HEK293 (cell line): Measurements from ENCODE around the gene PDLIM5.

Experiments
- CTCF ChIP-seq: fragments of 450-650 bp; formaldehyde crosslinking; IDR thresholded peaks from 2 replicates; pipeline ENCODE4 v1.5.1; 2016; ENCODE audit warnings: missing biosample characterization, missing genetic modification characterization
- ZBTB7A ChIP-seq: fragments of 450-650 bp; formaldehyde crosslinking; IDR thresholded peaks from 2 replicates; pipeline ENCODE4 v1.5.1; 2016; ENCODE audit warnings: low read depth, missing biosample characterization, missing genetic modification characterization
- ZNF274 ChIP-seq, 2 experiments: fragments of 200-500 bp in 1 of 2; fragments of 450-650 bp in 1 of 2; sonication (Bioruptor generic) in 1 of 2; formaldehyde crosslinking in 1 of 2; IDR thresholded peaks; 2 replicates each; pipeline versions ENCODE4 v1.5.1 to v1.6.1; 2014 to 2016; ENCODE audit warnings: borderline replicate concordance in 1 of 2, inconsistent platforms in 1 of 2, low read length in 1 of 2, missing biosample characterization in 1 of 2, missing genetic modification characterization in 1 of 2
- ZNF449 ChIP-seq: fragments of 450-650 bp; formaldehyde crosslinking; IDR thresholded peaks from 2 replicates; pipeline ENCODE4 v1.5.1; 2017; ENCODE audit warnings: missing biosample characterization, mild to moderate bottlenecking, missing genetic modification characterization, moderate library complexity
- ZNF776 ChIP-seq: fragments of 450-650 bp; formaldehyde crosslinking; IDR thresholded peaks from 2 replicates; pipeline ENCODE4 v1.5.0; 2017; ENCODE audit warnings: missing biosample characterization, missing genetic modification characterization, borderline replicate concordance
- ZNF785 ChIP-seq: fragments of 450-650 bp; formaldehyde crosslinking; IDR thresholded peaks from 2 replicates; pipeline ENCODE4 v1.5.1; 2016; ENCODE audit warnings: missing biosample characterization, missing genetic modification characterization

GRCh38 chr4:94498502-94498901 is 46.8 kb downstream of the PDLIM5 start:
- TF ChIP-seq CTCF (tag by site-specific recombination) (no peak), ZNF449 (tag by site-specific recombination) (no peak), ZNF785 (tag by site-specific recombination) (no peak), ZNF274 (IDR thresholded peaks at IDR 0.05; ENCODE audit: low read length) (no peak), ZNF274 (tag by site-specific recombination; IDR thresholded peaks at IDR 0.05; ENCODE audit: borderline replicate concordance) (no peak), ZNF776 (tag by site-specific recombination) (no peak), ZBTB7A (tag by site-specific recombination) (no peak)
